Bladder microvascular endothelial cell (primary cell): ENCODE measurements around the gene KRTAP5-1. TPM values are rescaled to one million over a fixed set of nuclear protein-coding genes. Genes with fewer than 3 reads are reported as not detected.

Experiments
- total RNA-seq: library from RNA; depleted of rRNA; stranded (reverse); fragments of >200 nt; gene quantifications from 2 replicates; pipeline ENCODE4 v1.2.3, GENCODE V29; 2014

The KRTAP5-1 gene, protein sequence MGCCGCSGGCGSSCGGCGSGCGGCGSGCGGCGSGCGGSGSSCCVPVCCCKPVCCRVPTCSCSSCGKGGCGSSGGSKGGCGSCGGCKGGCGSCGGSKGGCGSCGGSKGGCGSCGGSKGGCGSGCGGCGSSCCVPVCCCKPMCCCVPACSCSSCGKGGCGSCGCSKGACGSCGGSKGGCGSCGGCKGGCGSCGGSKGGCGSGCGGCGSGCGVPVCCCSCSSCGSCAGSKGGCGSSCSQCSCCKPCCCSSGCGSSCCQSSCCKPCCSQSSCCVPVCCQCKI
- not detected in 2 replicates for total RNA-seq

DNA sequence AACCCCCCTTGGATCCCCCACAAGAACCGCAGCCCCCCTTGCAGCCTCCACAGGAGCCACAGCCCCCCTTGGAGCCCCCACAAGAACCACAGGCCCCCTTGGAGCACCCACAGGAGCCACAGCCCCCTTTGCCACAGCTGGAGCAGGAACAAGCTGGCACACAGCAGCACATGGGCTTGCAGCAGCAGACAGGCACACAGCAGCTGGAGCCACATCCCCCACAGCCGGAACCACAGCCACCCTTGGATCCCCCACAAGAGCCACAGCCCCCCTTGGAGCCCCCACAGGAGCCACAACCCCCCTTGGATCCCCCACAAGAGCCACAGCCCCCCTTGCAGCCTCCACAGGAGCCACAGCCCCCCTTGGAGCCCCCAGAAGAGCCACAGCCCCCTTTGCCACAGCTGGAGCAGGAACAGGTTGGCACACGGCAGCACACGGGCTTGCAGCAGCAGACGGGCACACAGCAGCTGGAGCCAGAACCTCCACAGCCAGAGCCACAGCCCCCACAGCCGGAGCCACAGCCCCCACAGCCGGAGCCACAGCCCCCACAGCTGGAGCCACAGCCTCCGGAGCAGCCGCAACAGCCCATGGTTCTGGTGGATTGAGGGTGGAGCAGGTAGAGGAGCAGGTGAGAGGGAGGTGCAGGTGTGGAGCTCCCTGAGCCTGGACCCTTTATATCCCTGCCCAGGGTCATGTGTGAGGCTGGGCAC is at the start of gene KRTAP5-1:
TSS of gene KRTAP5-1 (minus strand) at position 623 of the 710 bp plus-strand sequence. CDS start at position 589, 34 bp downstream.

GRCh38 chr11:1629326-1630185 is 44.5 kb upstream of the KRTAP5-1 start, which contains the start of gene KRTAP5-5:
KRTAP5-5 (plus strand) TSS chr11:1629775; CDS start chr11:1629841, 66 bp downstream.

GRCh38 chr11:1622086-1622485 is 37.0 kb upstream of the KRTAP5-1 start, which contains the start of gene KRTAP5-4:
KRTAP5-4 (minus strand) TSS chr11:1622138; CDS start chr11:1622093, 45 bp downstream.

GRCh38 chr11:1608363-1608762 is 23.3 kb upstream of the KRTAP5-1 start, which contains the start of gene KRTAP5-3:
KRTAP5-3 (minus strand) TSS chr11:1608463; CDS start chr11:1608385, 78 bp downstream.

GRCh38 chr11:1597994-1598380 is 12.9 kb upstream of the KRTAP5-1 start, which contains the start of gene KRTAP5-2:
KRTAP5-2 (minus strand) TSS chr11:1598294; CDS start chr11:1598250, 44 bp downstream.

DNA sequence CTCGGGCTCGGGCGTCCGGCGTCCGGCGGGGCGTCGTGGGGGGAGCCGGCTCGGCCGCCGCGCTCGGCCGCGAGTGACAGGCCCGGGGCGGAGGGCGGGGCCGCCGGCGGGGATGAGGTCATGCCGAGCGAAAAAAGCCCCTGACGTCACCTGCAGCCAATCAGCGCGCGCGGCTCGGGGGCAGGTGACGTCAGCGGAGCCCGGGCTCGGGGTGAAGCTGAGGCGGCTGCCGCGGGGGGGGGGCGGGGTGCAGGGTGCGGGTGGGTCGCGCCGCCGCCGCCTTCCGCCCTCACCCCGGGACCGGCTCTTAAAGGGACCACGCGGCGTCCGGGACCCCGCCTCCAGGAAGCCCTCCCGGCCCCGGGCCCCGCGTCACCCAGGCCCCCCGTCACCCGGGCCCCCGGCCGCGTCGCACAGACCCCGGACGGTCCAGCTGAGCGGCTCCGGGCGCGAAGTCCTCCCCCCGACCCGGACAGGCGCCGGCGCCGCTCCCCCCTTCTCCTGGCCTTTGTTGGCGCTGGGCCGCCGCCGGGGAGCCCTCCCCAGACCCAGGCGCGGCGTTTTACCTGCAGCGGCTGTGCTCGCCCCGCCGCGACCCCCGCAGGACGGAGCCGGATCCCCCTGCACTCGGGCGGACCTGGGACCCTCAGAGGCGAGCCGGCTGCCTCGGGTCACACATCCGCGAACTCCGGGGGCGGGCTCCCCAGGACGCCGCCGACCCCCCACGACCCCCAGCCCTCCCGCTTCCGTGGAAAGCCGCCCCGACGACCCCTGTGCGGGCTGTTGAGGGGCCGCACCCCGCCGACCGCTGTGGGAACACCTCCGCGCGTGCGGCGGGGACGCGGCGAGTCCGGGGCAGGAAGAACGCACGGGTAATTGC is 12.6 kb downstream of the KRTAP5-1 start, which contains the start of gene DUSP8:
TSS of gene DUSP8 (minus strand) at position 75 of the 880 bp plus-strand sequence. CDS start 6,445 bp downstream, outside the sequence.

Other genes starting within 250 kb of the KRTAP5-1 start
- gene BRSK2, start 195.3 kb downstream of the KRTAP5-1 start, total RNA-seq = under 0.01 and 1.4 TPM in 2 replicates
- gene MOB2, start 98.5 kb downstream of the KRTAP5-1 start, total RNA-seq = 37.7 and 52.6 TPM in 2 replicates
- gene DUSP8, start 13.0 kb downstream of the KRTAP5-1 start, total RNA-seq = 0.32 and 1.8 TPM in 2 replicates
- gene KRTAP5-2, start 13.0 kb upstream of the KRTAP5-1 start, total RNA-seq = not detected in 2 replicates
- not detected in 2 replicates for gene KRTAP5-3, start 23.2 kb upstream of the KRTAP5-1 start, total RNA-seq
- not detected in 2 replicates for gene KRTAP5-4, start 36.9 kb upstream of the KRTAP5-1 start, total RNA-seq
- not detected in 2 replicates for gene KRTAP5-5, start 44.5 kb upstream of the KRTAP5-1 start, total RNA-seq
- not detected in 2 replicates for gene KRTAP5-6, start 111.9 kb upstream of the KRTAP5-1 start, total RNA-seq
- 0.25 TPM in 1 of 2 replicates, not detected in the other for gene IFITM10, start 165.3 kb upstream of the KRTAP5-1 start, total RNA-seq
- gene CTSD, start 178.6 kb upstream of the KRTAP5-1 start, total RNA-seq = 74.3 and 690 TPM in 2 replicates
- gene SYT8, start 249.7 kb upstream of the KRTAP5-1 start, total RNA-seq = 0.06 TPM in 1 of 2 replicates, not detected in the other